HepG2 (cell line): ENCODE data around the gene MTFP1. TPM values are rescaled to one million over a fixed set of nuclear protein-coding genes. Genes with fewer than 3 reads are reported as not detected.

ENCODE experiments used
- AGO1 ChIP-seq: fragments of 200-400 bp; formaldehyde crosslinking; IDR thresholded peaks from 2 replicates; pipeline ENCODE4 v1.6.1; 2017; ENCODE audit warnings: mild to moderate bottlenecking, low read depth, low read length, moderate library complexity; ENCODE audit not compliant: poor library complexity, severe bottlenecking
- FOSL2 ChIP-seq: sonication (generic); formaldehyde crosslinking; IDR thresholded peaks from 2 replicates; pipeline ENCODE4 v1.4.0; 2020; ENCODE audit warnings: missing genetic modification reagents
- HMG20B ChIP-seq: conservative IDR thresholded peaks from 2 replicates; pipeline ENCODE4 v1.6.1; 2016; ENCODE audit warnings: missing genetic modification reagents, missing compliant biosample characterization
- HOXA7 ChIP-seq: sonication (generic); formaldehyde crosslinking; IDR thresholded peaks from 2 replicates; pipeline ENCODE4 v1.8.1; 2022; ENCODE audit warnings: mild to moderate bottlenecking, missing genetic modification reagents, moderate library complexity
- KDM4B ChIP-seq: sonication (generic); formaldehyde crosslinking; IDR thresholded peaks from 2 replicates; pipeline ENCODE4 v1.4.0; 2020; ENCODE audit warnings: missing genetic modification reagents
- MXD1 ChIP-seq: sonication (generic); formaldehyde crosslinking; IDR thresholded peaks from 2 replicates; pipeline ENCODE4 v1.4.0; 2020; ENCODE audit warnings: mild to moderate bottlenecking, missing genetic modification reagents
- SALL2 ChIP-seq: sonication (generic); formaldehyde crosslinking; IDR thresholded peaks from 2 replicates; pipeline ENCODE4 v1.8.1; 2023; ENCODE audit warnings: mild to moderate bottlenecking, missing genetic modification reagents, inconsistent platforms
- TOE1 ChIP-seq: sonication (generic); formaldehyde crosslinking; IDR thresholded peaks from 2 replicates; pipeline ENCODE4 v1.4.0; 2020; ENCODE audit warnings: mild to moderate bottlenecking, missing genetic modification reagents
- ZFP36 ChIP-seq: fragments of 150-350 bp; IDR thresholded peaks from 2 replicates; pipeline ENCODE4 v1.6.1; 2018; ENCODE audit warnings: borderline replicate concordance, low read length, low read depth; ENCODE audit not compliant: partially characterized antibody
- ZNF235 ChIP-seq: sonication (generic); formaldehyde crosslinking; IDR thresholded peaks from 2 replicates; pipeline ENCODE4 v1.8.1; 2023; ENCODE audit warnings: mild to moderate bottlenecking, missing genetic modification reagents, borderline replicate concordance
- ZNF354B ChIP-seq: sonication (generic); formaldehyde crosslinking; IDR thresholded peaks from 2 replicates; pipeline ENCODE4 v1.8.0; 2022; ENCODE audit warnings: mild to moderate bottlenecking, missing genetic modification reagents
- ZNF747 ChIP-seq: sonication (generic); formaldehyde crosslinking; IDR thresholded peaks from 2 replicates; pipeline ENCODE4 v1.8.1; 2023; ENCODE audit warnings: missing genetic modification reagents, mild to moderate bottlenecking, borderline replicate concordance
- ZNF841 ChIP-seq: sonication (generic); formaldehyde crosslinking; IDR thresholded peaks from 2 replicates; pipeline ENCODE4 v1.8.1; 2023; ENCODE audit warnings: missing genetic modification reagents, borderline replicate concordance
- ZSCAN22 ChIP-seq: sonication (generic); formaldehyde crosslinking; IDR thresholded peaks from 2 replicates; pipeline ENCODE4 v1.4.0; 2020; ENCODE audit warnings: mild to moderate bottlenecking, missing genetic modification reagents
- polyA plus RNA-seq, 8 experiments: library from polyadenylated mRNA; depleted of rRNA in 3 of 8; stranded (reverse) in 7 of 8; unstranded in 1 of 8; fragments of >200 nt; fragmentation: Illumina TruSeq in 4 of 8; extraction: Trizol in 4 of 8; gene quantifications; 2 replicates each; pipeline versions ENCODE4 v1.2.1 to v1.2.3, GENCODE V29; 2011 to 2016; ENCODE audit warnings: low read depth in 4 of 8, missing spikeins in 1 of 8, mixed read lengths in 1 of 8; ENCODE audit not compliant: insufficient read depth in 1 of 8
- total RNA-seq, 5 experiments: library from RNA; depleted of rRNA; stranded (reverse); fragments of >200 nt; fragmentation: Illumina TruSeq; extraction: Trizol; gene quantifications; 2 replicates each; pipeline ENCODE4 v1.2.3, GENCODE V29; 2016; ENCODE audit warnings: low read depth in 1 of 5
- TF ChIP-seq, protein P1 (sequence below): sonication (generic); formaldehyde crosslinking; IDR thresholded peaks from 2 replicates; pipeline ENCODE4 v1.4.0; 2020; ENCODE audit warnings: mild to moderate bottlenecking, missing genetic modification reagents
- TF ChIP-seq, protein P2 (sequence below), 2 experiments: fragments of 450-650 bp in 1 of 2; sonication (generic) in 1 of 2; formaldehyde crosslinking; IDR thresholded peaks; 2 replicates each; pipeline versions ENCODE4 v1.5.0 to v1.8.0; 2020 to 2022; ENCODE audit warnings: mild to moderate bottlenecking in 1 of 2, missing genetic modification reagents in 1 of 2
- TF ChIP-seq, protein P3 (sequence below): sonication (generic); formaldehyde crosslinking; IDR thresholded peaks from 2 replicates; pipeline ENCODE4 v1.4.0; 2020; ENCODE audit warnings: mild to moderate bottlenecking, missing genetic modification reagents
- TF ChIP-seq, protein P4 (sequence below): sonication (generic); formaldehyde crosslinking; IDR thresholded peaks from 2 replicates; pipeline ENCODE4 v1.4.0; 2020; ENCODE audit warnings: mild to moderate bottlenecking, missing genetic modification reagents
- TF ChIP-seq, protein P5 (sequence below): sonication (generic); formaldehyde crosslinking; IDR thresholded peaks from 2 replicates; pipeline ENCODE4 v1.5.1; 2020; ENCODE audit warnings: mild to moderate bottlenecking, missing genetic modification reagents, borderline replicate concordance

The MTFP1 gene
- total and polyA plus RNA-seq, 2 of the 13 experiments (the other 11 are each of a cell fraction or from before 2014, with no cell fraction given): 29.5 to 45.6 TPM

DNA sequence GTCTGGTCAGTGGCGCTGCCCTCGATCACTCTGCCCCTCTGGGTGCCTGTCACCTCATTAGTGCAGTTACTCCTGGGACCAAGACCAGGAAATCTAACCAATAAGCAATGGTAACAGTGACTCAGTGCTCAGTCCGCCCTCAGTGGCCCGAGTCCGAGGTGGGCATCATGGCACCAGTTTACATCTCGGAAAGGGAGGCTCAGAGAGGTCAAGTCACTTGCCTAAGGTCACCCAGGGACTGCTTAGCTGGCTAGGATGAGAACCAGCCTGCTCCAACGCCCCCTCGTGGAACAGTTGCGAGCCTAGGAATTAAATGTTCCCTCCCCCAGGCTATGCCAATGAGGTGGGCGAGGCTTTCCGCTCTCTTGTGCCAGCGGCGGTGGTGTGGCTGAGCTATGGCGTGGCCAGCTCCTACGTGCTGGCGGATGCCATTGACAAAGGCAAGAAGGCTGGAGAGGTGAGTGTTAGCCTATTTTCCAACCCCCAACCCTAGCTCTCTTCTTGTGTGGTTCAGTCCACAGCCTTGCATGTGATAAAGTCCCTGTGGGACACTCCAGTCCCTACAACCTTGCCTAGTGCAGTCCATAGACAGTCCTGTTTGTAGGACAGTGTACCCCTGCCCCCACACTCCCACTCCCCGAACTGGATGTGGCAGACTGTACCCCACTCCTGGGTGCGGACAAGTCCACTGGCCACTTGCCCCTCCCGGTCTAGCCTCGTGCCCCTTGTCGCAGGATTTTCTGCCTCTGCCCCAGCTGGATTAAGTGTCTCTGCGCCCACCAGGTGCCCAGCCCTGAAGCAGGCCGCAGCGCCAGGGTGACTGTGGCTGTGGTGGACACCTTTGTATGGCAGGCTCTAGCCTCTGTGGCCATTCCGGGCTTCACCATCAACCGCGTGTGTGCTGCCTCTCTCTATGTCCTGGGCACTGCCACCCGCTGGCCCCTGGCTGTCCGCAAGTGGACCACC lies 1.1 kb downstream of the MTFP1 start (continued):
- TF ChIP-seq, protein P1, sequence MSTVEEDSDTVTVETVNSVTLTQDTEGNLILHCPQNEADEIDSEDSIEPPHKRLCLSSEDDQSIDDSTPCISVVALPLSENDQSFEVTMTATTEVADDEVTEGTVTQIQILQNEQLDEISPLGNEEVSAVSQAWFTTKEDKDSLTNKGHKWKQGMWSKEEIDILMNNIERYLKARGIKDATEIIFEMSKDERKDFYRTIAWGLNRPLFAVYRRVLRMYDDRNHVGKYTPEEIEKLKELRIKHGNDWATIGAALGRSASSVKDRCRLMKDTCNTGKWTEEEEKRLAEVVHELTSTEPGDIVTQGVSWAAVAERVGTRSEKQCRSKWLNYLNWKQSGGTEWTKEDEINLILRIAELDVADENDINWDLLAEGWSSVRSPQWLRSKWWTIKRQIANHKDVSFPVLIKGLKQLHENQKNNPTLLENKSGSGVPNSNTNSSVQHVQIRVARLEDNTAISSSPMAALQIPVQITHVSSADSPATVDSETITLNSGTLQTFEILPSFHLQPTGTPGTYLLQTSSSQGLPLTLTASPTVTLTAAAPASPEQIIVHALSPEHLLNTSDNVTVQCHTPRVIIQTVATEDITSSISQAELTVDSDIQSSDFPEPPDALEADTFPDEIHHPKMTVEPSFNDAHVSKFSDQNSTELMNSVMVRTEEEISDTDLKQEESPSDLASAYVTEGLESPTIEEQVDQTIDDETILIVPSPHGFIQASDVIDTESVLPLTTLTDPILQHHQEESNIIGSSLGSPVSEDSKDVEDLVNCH (CRISPR knock-in tag): no peak
- TF ChIP-seq, protein P2, sequence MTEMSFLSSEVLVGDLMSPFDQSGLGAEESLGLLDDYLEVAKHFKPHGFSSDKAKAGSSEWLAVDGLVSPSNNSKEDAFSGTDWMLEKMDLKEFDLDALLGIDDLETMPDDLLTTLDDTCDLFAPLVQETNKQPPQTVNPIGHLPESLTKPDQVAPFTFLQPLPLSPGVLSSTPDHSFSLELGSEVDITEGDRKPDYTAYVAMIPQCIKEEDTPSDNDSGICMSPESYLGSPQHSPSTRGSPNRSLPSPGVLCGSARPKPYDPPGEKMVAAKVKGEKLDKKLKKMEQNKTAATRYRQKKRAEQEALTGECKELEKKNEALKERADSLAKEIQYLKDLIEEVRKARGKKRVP (CRISPR knock-in tag; IDR thresholded peaks at IDR 0.05): no peak
- no peak for TF ChIP-seq ZSCAN22 (CRISPR knock-in tag)
- TF ChIP-seq, protein P3, sequence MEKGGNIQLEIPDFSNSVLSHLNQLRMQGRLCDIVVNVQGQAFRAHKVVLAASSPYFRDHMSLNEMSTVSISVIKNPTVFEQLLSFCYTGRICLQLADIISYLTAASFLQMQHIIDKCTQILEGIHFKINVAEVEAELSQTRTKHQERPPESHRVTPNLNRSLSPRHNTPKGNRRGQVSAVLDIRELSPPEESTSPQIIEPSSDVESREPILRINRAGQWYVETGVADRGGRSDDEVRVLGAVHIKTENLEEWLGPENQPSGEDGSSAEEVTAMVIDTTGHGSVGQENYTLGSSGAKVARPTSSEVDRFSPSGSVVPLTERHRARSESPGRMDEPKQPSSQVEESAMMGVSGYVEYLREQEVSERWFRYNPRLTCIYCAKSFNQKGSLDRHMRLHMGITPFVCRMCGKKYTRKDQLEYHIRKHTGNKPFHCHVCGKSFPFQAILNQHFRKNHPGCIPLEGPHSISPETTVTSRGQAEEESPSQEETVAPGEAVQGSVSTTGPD (CRISPR knock-in tag): peak; percentile 68; the same call in 1 of the 2 replicates
- TF ChIP-seq, protein P4, sequence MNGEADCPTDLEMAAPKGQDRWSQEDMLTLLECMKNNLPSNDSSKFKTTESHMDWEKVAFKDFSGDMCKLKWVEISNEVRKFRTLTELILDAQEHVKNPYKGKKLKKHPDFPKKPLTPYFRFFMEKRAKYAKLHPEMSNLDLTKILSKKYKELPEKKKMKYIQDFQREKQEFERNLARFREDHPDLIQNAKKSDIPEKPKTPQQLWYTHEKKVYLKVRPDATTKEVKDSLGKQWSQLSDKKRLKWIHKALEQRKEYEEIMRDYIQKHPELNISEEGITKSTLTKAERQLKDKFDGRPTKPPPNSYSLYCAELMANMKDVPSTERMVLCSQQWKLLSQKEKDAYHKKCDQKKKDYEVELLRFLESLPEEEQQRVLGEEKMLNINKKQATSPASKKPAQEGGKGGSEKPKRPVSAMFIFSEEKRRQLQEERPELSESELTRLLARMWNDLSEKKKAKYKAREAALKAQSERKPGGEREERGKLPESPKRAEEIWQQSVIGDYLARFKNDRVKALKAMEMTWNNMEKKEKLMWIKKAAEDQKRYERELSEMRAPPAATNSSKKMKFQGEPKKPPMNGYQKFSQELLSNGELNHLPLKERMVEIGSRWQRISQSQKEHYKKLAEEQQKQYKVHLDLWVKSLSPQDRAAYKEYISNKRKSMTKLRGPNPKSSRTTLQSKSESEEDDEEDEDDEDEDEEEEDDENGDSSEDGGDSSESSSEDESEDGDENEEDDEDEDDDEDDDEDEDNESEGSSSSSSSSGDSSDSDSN (CRISPR knock-in tag): peak; percentile 8; the same call in 1 of the 2 replicates
- TF ChIP-seq ZNF747: no peak
- peak; percentile 37 for TF ChIP-seq AGO1
- no peak for TF ChIP-seq MXD1 (CRISPR knock-in tag)
- no peak for TF ChIP-seq ZNF235 (CRISPR knock-in tag)
- TF ChIP-seq ZNF841 (CRISPR knock-in tag): no peak
- TF ChIP-seq TOE1 (CRISPR knock-in tag): no peak
- TF ChIP-seq HMG20B (CRISPR knock-in tag): no peak
- peak; percentile 91 for TF ChIP-seq ZFP36
- no peak for TF ChIP-seq ZNF354B
- no peak for TF ChIP-seq SALL2 (CRISPR knock-in tag)
- peak; percentile 48 for TF ChIP-seq FOSL2 (CRISPR knock-in tag)
- TF ChIP-seq, protein P5, sequence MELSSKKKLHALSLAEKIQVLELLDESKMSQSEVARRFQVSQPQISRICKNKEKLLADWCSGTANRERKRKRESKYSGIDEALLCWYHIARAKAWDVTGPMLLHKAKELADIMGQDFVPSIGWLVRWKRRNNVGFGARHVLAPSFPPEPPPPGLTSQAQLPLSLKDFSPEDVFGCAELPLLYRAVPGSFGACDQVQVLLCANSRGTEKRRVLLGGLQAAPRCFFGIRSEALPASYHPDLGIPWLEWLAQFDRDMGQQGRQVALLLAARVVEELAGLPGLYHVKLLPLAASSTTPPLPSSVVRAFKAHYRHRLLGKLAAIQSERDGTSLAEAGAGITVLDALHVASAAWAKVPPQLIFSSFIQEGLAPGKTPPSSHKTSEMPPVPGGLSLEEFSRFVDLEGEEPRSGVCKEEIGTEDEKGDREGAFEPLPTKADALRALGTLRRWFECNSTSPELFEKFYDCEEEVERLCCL (CRISPR knock-in tag): no peak
- no peak for TF ChIP-seq HOXA7 (CRISPR knock-in tag)
- TF ChIP-seq KDM4B (CRISPR knock-in tag): no peak
